GM19240 (cell line): ENCODE data around the gene NELL1.
"Not testable (repeated sequence)": the region's sequence is repeated elsewhere in the genome, so short reads cannot be mapped to it uniquely, and the experiment has no call there.

ENCODE experiments used
- DNase-seq: peaks from one replicate; pipeline ENCODE4 v3.0.0; 2011; ENCODE audit warnings: low spot score; ENCODE audit not compliant: insufficient read length

Gene NELL1

DNA sequence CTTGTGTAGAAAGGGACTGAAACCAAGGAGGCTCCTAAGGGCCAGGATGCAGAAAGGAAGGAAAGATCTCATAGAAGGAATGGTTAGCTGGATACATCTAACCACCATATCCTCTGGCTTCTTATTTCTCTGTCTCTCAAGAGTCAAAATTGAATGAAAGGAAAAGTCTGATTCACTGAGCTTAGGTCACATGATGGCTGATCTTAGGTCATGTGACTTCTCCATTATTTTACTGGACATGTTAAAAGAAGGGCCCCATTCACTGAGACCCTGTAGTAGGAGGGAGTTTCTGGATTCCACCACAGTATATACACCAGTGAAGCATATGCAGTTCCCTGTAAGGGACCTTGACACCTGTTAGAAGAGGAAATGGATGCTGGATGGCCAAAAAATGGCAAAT, 516.6 kb downstream of the NELL1 start:
- DNase-seq, result no peak

- no peak for DNase-seq
These were observed 520.8 kb downstream of the NELL1 start for GRCh38 chr11:21190181-21190580.

DNA sequence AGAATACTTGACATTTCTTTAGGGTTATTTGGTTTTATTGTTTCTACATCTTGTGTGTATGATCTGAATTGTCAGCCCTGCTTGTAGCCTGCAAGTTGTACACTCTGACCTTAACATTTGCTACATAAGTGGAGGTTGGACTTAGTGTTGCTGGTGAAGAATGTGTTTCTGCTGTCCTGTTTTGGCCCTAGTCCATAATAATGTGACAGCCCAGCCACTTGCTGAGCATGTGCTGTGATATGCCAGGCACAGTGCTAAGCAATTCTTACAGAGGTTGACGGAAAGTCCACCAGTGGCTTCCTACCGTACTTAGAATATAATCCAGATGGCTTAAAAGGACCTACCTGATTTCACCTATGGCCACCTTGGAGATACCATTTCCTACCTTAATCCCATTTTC, 526.6 kb downstream of the NELL1 start:
- no peak for DNase-seq

DNA sequence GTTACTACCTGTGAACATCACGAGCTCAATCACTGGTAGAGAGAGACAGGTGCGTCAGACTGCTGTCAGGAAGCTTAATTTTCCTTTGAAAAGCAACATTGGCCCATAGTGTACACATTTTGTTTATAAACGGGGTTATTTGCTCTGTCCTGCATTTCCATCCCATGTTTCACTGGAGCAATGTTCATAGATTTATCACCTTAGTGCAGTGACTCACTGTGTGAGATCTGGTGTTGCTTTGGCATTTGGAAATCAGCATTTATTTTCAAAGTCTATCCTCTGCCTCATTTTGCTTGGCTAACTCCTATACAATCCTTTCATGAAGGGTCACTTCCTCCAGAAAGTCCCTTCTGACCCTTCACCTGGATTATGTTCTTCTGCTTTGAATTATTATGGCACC, 529.1 kb downstream of the NELL1 start:
- DNase-seq, result no peak

GRCh38 chr11:21205205-21205604, 535.8 kb downstream of the NELL1 start:
- DNase-seq, result no peak

GRCh38 chr11:21225860-21226259, 556.5 kb downstream of the NELL1 start:
- no peak for DNase-seq

DNA sequence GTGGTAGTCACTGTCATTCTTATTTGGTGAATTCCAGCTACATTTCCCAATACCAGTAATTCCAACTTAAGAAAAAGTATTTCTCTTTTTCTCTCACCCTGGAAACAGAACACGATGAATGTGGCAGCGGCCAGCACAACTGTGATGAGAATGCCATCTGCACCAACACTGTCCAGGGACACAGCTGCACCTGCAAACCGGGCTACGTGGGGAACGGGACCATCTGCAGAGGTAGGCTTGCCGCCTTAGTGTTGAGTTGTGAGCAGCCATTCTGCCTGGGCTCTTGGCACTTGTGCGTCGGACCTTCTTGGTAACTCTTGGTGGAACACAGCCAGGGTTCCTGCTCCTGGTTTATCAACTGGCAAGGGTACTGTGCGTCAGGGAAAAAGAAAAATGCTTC, 559.8 kb downstream of the NELL1 start:
- no peak for DNase-seq

DNA sequence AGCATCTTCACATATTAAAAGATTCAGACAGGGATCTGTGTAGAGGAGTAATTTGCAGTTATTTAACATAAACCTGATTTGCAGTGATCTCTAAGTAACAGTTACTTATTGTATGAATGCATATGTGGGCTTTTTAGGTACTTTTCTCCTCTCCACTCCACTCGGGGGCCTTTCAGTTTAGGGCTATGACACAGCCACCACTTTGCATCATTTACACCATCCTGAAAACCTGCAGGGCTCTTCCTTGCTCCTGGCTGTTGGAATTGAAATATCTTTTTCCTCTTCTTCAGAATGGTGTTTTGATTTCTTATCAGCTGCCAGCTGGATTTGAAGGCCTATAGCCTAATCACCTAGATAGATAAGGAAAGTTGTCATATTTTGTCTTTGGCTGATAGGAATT, 580.8 kb downstream of the NELL1 start:
- DNase-seq, result no peak

- no peak for DNase-seq
These were observed 584.7 kb downstream of the NELL1 start for GRCh38 chr11:21254055-21254454.

DNA sequence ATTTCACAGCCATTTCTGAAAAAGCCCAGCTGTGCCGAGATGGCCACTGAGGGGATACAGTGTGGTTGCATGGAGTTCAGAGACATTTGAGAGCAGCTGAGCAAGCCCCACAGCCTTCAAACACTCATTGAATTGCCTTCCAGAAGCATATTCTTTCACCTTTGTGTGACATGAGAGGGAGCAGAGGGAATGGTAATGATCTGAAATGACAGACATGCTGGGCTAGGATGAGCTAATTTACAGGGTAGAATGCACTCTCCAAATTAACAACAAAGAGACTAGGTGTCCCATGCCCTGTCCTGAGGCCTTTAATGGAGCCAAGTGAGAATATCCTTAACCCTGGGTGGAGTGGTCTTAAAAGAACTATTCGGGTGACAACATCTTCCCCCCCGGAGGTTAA, 585.4 kb downstream of the NELL1 start:
- no peak for DNase-seq

DNA sequence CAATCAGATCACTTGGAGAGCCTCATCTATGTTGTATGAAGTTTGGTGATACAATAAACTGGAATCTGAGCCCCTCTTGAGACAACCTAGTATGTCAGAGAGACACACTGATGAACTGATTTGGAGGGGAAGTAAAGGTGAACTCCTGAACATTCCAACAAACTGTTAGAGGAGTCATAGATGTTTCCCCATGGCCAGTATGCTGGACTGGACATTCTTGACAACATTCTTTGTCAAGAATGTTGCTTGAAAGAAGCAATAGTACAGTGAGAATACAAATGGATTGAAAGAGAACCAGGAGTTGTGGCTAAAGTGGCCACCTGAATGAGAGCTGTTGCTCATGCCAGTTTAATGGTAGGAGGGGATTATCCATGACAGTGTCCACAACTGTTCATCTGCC, 588.1 kb downstream of the NELL1 start:
- no peak for DNase-seq

GRCh38 chr11:21258414-21258813, 589.0 kb downstream of the NELL1 start:
- DNase-seq, result no peak

GRCh38 chr11:21260101-21260500, 590.7 kb downstream of the NELL1 start:
- no peak for DNase-seq

DNA sequence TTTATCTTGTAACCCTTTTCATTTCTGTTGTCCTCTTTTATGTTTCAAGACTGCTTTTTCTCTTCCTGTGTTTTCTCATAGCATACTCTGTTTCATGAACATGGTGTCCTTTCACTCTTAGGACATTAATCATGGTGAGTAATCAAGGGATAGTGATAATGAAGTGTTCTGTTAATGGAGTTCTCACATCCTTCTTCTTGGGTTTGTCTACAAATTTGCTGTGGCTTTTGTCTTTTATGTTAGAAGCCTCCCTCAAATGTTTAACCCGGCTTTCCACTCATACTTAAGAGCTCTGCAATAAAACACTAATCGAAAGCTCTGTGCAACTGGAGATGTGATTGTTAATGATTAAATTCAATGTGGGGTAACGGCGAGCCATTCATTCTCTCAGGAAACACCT, 593.6 kb downstream of the NELL1 start:
- DNase-seq, result no peak

GRCh38 chr11:21264125-21264524, 594.7 kb downstream of the NELL1 start:
- no peak for DNase-seq

- DNase-seq, result no peak
These were observed 598.6 kb downstream of the NELL1 start for GRCh38 chr11:21268036-21268435.

DNA sequence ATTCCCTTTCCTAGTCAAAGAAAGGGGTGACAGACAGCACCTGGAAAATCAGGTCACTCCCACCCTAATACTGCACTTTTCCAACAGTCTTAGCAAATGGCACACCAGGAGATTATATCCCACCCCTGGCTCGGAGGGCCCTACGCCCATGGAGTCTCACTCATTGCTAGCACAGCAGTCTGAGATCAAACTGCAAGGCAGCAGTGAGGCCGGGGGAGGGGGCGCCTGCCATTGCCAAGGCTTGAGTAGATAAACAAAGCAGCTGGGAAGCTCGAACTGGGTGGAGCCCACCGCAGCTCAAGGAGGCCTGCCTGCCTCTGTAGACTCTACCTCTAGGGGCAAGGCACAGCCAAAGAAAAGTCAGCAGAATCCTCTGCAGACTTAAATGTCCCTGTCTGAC, 602.8 kb downstream of the NELL1 start:
- DNase-seq, result not testable (repeated sequence)

GRCh38 chr11:21278840-21279239, 609.5 kb downstream of the NELL1 start:
- no peak for DNase-seq

GRCh38 chr11:21285104-21285503, 615.7 kb downstream of the NELL1 start:
- DNase-seq, result no peak

- DNase-seq, result no peak
These were observed 620.3 kb downstream of the NELL1 start for GRCh38 chr11:21289686-21290085.

DNA sequence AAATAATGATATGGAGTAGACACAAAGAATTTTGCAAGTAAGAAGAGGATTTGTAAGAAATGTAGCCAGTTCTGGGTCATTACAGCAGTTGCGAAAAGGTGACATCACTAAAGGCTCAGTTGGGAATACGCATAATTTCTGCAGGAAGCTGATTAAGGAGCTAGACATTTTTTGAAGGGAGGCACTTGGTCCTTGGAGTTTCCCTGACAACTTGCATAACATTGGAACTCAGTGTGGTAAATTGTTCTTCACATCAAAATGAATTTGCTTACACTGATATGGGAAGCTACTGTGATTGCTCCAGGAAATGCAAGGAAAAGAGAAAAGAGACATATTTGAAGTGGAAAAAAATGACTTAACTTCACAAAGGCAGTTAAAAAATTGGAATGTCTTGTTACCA, 626.1 kb downstream of the NELL1 start:
- no peak for DNase-seq

DNA sequence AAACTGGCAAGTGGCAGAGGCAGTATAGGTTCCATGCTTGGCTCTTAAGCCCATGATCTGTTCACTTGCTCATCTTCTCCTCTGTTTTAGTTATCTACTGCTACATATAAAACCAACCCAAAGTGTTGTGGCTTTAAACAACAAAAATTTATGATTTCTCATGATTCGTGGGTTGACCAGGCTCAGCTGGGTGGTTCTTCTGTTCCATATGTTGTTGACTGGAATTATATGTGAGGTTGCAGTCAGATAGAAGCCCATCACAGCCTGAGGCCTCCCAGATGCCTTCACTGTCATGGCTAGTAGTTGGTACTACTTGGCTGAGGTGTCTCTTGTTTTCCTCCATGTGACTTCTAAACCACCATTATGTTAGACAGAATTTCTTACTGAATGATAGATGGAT, 632.6 kb downstream of the NELL1 start:
- DNase-seq, result no peak

DNA sequence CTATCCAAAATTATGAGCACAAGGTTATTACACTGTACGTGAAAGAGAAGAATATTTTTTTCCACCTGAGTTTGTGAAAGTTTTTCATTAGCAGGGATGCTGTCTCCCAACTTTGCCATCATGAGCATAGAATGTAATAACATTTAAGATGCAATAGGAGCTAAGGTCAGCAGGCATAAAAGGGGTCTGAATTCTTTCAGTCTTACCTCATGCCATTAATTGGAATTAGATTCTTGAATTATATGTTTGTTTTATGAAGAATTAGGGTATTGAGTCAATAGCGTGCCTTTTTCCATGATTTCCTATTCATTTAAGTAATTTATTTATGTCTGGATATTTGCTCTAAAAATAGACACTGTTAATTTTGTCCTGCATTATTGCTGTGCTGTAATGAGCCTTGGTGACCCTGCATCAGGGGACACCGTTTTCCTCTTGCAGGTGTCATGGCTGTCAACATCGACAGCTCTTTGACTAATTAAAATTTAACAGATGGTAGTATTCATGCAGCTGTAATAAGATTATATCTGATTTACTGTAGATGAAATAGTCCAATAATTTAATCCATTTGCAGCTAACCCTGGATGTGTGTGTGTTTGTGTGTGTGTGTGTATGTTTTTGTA, 637.5 kb downstream of the NELL1 start:
- DNase-seq, result no peak

DNA sequence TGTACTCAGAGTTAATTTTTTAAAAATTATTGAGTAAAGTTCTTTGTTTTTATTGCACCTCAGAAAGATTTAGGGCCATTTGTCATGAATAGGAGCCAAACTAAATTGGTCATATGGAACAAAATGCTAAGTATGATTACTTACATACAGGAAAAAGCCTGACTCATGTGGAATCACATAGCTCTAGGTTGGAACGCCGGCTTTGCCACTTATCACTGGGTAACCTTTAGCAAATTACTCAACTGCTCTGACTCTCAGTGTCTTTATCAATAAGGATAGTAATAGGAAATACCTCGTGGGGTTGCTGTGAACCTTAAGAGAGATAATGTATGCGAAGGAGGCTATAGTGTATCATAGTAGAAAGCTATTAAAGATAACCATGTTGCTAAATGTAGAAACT, 638.5 kb downstream of the NELL1 start:
- DNase-seq, result no peak
